ENCODE results near the gene FAM131A. TPM values are rescaled to one million over a fixed set of nuclear protein-coding genes. Genes with fewer than 3 reads are reported as not detected.

The FAM131A gene
- total RNA-seq: 24.4 TPM
- long read RNA-seq, transcript FAM131A-202 (6 exons, 2,421 nt): minor isoform, 6 of 43 reads
- long read RNA-seq, transcript FAM131A-203 (6 exons, 1,483 nt): minor isoform, 6 of 43 reads
- long read RNA-seq, transcript FAM131A-207 (7 exons, 1,335 nt): major isoform, 15 of 43 reads
- long read RNA-seq, partial matches to known transcripts: 3 of 43 reads
- long read RNA-seq, other reads (novel, unspliced or antisense): 13 of 43 reads

DNA sequence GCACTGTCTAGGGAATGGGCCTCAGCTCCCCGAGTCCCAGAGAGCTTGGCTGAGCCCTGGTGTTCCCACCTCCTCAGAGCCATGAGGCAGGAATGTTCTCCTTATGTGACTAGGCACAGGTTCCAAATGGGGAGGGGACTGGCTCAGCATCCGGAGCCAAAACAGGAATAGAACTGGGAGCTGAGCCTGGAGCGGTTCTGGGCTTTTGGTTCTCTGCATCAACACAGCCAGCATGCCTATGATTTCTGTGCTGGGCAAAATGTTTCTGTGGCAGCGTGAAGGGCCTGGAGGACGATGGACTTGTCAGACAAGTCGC, at the start of gene FAM131A:
Gene FAM131A, plus strand, starts transcription at position 202 of the 316 bp plus-strand sequence. Its CDS starts 31 bp downstream, at position 233.
- DNase-seq (ENCODE audit: low spot score): no peak

DNA sequence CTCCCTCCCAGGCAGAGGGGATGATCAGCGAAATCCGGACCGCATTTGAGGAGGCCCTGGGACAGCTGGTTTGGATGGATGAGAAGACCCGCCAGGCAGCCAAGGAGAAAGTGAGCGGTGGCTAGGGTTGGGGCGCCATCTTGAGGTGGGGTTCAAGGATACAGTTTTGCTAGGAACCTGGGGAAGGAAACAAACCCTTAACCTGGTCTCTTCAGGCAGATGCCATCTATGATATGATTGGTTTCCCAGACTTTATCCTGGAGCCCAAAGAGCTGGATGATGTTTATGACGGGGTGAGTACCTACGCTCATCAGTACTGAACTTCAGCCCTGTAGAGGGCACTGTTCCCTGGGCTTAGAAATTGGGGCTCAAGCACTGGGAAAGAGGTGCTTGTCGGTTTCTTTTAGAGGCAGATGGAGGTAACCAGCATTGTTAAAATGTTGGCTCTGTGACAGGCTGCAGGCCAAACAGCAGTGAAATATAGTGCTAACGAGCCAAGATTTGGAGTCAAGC, 47.9 kb upstream of the FAM131A start:
- DNase-seq (ENCODE audit: low spot score): no peak

GRCh38 chr3:184290331-184290730, 47.1 kb upstream of the FAM131A start:
- DNase-seq (ENCODE audit: low spot score): no peak

GRCh38 chr3:184291044-184291737, 46.2 kb upstream of the FAM131A start:
- DNase-seq (ENCODE audit: low spot score): no peak

- no peak for DNase-seq (ENCODE audit: low spot score)
Measured at GRCh38 chr3:184291738-184292445, 45.5 kb upstream of the FAM131A start.

GRCh38 chr3:184295771-184296170, 41.6 kb upstream of the FAM131A start:
- no peak for DNase-seq (ENCODE audit: low spot score)

- no peak for DNase-seq (ENCODE audit: low spot score)
Measured at GRCh38 chr3:184296616-184297015, 40.8 kb upstream of the FAM131A start.

GRCh38 chr3:184298759-184299487, 38.5 kb upstream of the FAM131A start, which contains the start of gene PSMD2:
TSS of gene PSMD2 (plus strand) at chr3:184299241. CDS start at chr3:184299267, 26 bp downstream.
- DNase-seq (ENCODE audit: low spot score): peak; percentile 99

GRCh38 chr3:184299488-184300377, 37.7 kb upstream of the FAM131A start:
- DNase-seq (ENCODE audit: low spot score): no peak

- no peak for DNase-seq (ENCODE audit: low spot score)
Measured at GRCh38 chr3:184300378-184300720, 37.1 kb upstream of the FAM131A start.

DNA sequence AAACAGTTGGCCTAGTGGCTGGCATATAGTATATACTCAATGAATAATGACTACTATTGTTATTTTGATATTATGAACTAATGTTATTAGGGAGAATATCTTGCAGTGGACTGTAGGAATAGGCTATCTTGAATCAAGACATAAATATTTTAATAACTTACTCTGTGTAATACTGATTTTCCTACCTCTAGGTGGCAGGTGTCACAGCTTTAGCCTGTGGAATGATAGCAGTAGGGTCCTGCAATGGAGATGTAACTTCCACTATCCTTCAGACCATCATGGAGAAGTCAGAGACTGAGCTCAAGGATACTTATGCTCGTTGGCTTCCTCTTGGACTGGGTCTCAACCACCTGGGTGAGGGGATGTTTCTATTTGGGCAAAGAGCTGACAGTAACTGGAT, 31.8 kb upstream of the FAM131A start:
- no peak for DNase-seq (ENCODE audit: low spot score)

GRCh38 chr3:184306341-184306972, 30.9 kb upstream of the FAM131A start:
- no peak for DNase-seq (ENCODE audit: low spot score)

GRCh38 chr3:184307915-184308314, 29.5 kb upstream of the FAM131A start:
- no peak for DNase-seq (ENCODE audit: low spot score)

- no peak for DNase-seq (ENCODE audit: low spot score)
Measured at GRCh38 chr3:184308744-184309143, 28.7 kb upstream of the FAM131A start.

- no peak for DNase-seq (ENCODE audit: low spot score)
Measured at GRCh38 chr3:184311633-184312032, 25.8 kb upstream of the FAM131A start.

DNA sequence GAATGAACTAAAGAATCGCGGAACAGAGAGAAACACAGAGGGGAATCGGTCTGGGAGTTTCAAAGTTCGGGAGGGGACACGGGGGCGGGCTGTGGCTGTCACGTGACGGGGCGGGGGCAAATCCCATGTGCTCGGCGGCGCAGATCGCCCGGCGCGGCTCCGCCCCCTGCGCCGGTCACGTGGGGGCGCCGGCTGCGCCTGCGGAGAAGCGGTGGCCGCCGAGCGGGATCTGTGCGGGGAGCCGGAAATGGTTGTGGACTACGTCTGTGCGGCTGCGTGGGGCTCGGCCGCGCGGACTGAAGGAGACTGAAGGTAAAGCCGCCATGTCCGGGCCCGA, 23.1 kb upstream of the FAM131A start, which contains the start of gene EIF4G1:
Gene EIF4G1, plus strand, starts transcription at position 244 of the 337 bp plus-strand sequence. CDS start 1,191 bp downstream, outside the sequence.
- DNase-seq (ENCODE audit: low spot score): peak; percentile 98

DNA sequence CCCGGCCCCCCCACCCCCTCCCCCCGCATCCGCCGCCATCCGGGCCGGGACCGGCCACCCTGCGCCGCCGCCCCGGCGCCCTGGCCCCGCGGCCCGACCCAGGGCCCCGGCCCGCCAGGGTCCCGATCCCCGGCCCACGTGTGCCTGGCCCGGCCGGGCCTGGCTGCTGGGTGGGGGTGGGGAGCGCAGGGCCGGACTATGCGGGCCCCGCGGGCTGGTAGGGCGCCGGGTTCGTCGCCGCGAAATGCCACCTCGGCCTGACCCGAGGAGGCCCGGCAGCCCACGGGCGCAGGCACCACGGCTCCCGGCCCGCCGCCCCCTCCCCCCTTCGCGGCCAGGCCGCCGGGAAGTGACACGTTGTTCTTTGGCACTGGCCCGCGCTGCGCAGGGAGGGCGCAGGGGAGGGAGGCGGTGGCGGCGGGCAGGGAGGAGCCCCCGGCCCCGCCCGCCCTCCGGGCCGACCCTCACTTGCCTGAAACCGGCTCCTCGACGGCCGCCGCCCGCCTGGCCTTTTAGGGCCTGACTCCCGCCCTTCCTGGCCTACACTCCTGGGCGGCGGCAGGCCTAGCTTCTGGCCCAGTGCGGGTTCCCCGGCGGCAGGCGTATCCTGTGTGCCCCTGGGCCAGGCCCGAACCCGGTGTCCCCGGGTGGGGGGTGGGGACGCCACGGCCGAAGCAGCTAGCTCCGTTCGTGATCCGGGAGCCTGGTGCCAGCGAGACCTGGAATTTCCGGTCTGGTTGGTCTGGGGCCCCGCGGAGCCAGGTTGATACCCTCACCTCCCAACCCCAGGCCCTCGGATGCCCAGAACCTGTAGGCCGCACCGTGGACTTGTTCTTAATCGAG, 22.5 kb upstream of the FAM131A start:
- DNase-seq (ENCODE audit: low spot score): peak; percentile 98

- DNase-seq (ENCODE audit: low spot score): no peak
Measured at GRCh38 chr3:184315543-184315867, 21.9 kb upstream of the FAM131A start.

Data from mesenteric fat pad (tissue), 1 donor.